ENCODE data around the gene FGF14.

FGF14 gene

DNA sequence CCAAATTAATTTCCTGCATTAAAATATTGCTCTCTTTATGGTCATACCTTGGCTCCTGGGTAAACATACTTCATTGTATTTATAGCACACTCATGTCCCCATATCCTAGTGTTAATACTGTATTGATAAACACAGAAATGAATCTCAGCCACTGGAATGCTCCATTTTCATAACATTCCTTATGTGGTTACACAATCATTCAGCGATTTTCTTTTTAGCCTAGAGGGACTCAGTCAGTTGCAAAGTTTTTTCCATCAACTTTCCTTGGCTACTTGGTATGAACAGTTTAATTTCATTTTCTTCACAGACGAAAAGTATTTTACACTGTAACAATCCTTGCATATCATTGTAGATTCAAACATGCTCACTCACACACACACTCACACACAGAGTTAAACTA is 471.5 kb downstream of the FGF14 start:
- no peak for DNase-seq (ENCODE audit: low read depth, low spot score)

GRCh38 chr13:101925731-101926130 is 476.1 kb downstream of the FGF14 start:
- DNase-seq (ENCODE audit: low read depth, low spot score) = no peak

GRCh38 chr13:101919541-101920181 is 482.2 kb downstream of the FGF14 start:
- no peak for DNase-seq (ENCODE audit: low read depth, low spot score)

DNA sequence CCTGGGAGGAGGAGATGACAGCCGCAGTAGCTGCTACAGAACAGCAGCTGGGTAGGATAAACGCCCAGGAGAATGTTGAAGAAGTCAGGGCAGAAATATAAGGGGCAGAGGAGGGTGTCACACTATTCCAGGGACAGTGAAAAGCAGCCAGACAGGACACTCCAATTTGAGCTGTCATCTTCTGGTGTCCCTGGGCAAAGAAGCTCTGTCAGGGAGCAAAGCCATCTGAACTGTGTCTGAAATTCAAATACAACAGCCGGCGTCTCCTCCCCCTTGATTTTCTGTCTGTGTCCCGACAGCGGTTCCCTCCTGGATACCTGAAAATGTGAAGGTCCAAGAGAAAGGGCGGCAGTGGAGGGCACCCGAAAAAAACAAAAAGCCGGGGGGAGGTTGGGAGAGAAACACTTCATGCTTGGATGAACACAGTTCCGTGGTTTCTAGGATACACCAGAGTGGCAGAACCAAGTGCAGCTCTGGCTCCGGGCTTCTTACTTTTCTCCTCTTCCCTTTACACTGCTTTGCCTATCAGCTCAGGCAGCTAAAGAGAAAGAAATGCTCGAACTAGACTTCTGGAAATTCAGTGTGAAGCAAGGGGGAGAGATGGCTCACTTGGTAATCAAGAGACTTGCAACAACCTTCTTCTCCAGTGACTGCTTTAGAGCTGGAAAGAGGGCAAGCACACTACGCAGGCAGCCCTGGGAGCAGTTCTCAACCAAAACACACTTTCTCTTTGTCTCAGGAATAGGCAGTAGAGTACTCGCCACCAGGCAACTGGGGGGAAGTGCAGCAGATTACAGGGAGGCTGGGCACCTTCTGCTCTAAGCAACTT is 483.8 kb downstream of the FGF14 start:
- no peak for DNase-seq (ENCODE audit: low read depth, low spot score)

- DNase-seq (ENCODE audit: low read depth, low spot score) = no peak
Measured at GRCh38 chr13:101917475-101917810, 484.4 kb downstream of the FGF14 start.

DNA sequence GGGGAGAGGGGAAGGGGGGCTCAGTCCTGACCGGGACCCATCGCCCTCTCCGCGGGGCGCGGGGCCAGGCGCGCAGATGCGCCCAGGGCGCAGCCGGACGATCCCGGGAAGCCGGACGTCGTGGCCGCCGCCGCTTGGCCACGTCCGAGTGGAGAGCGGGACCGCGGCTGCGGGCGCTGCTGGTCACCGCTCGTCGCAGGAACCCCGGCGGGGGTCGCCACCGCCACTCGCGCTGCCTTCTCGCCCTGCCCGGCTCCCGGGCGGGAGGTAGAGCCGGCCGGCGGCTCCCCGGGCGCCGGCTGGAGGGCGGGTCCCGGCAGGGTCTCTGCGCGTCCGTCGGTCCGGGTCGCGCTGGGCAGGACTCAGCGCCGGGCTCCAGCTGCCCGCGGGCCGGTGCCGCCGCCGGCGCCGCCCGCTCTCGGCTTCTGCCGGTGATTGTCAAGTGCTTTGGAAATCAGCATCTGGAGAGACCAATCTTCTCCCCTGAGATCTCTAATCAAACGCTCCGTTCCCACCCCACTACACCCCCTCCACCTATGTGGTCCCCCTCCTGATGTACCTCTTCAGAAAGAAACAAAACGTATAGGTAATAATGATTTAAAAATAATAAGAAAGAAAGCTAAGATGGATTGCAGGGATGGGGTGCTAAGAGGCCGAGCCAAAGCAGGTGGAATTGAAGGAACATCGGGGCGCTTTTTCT is 484.9 kb downstream of the FGF14 start:
- DNase-seq (ENCODE audit: low read depth, low spot score) = no peak

- DNase-seq (ENCODE audit: low read depth, low spot score) = no peak
Measured at GRCh38 chr13:101916108-101916774, 485.6 kb downstream of the FGF14 start.

DNA sequence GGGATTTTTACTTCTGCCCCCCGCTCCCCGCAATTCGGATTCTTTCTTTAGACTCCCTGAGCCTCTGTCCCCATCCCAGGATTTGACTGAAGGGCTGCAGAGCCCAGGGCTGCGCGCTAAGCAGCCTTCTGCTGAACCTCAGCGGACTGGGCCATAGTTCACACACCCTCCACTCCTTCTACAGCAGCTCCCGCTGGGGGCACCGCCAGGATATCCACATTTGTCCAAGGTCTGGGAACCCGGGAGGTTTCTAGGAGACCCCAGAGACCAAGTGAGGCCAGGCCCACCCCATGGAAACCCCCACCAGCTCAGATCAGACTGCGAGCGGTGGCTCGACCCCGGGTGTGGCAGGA is 486.1 kb downstream of the FGF14 start:
- DNase-seq (ENCODE audit: low read depth, low spot score) = no peak

DNA sequence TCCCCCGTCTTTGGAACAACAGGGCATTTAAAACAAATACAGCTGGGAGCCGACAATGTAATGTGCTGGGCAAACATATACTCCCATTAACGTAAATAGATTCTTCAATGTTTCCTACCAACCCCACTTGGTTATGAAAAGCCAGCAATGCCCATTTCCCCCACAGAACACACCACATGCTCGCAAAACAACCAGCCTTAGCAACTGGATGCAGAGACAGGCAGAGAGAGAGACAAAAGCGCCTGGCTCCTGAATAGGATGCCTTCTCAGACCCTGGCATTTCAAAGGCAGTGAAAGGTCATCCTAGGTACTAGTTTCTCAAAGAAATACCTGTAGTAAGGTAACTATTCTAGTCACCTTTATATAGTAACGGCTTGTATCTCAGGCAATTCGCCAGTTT is 486.5 kb downstream of the FGF14 start:
- no peak for DNase-seq (ENCODE audit: low read depth, low spot score)

- no peak for DNase-seq (ENCODE audit: low read depth, low spot score)
Measured at GRCh38 chr13:101911752-101912151, 490.1 kb downstream of the FGF14 start.

GRCh38 chr13:101903890-101904289 is 498.0 kb downstream of the FGF14 start:
- no peak for DNase-seq (ENCODE audit: low read depth, low spot score)

- no peak for DNase-seq (ENCODE audit: low read depth, low spot score)
Measured at GRCh38 chr13:101898676-101899075, 503.2 kb downstream of the FGF14 start.

- DNase-seq (ENCODE audit: low read depth, low spot score) = no peak
Measured at GRCh38 chr13:101896541-101896940, 505.3 kb downstream of the FGF14 start.

DNA sequence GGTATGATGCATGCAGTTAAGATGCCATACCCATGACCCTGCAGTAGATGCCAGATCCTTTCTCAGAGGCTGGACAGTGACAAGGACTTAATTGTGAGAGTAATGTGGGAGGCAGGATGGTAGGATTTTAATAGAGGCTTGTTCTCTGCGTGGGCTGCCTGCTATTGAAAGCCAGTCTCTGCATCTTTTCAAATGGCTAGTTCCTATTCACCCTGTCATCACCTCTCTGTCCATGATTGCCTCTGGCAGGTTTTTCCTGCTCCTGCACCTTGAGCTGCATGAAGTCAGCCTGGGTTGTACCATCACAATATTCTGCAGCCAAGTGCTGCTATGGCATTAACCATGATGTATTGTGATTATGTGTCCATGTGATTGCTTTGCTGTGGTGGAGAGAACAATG is 508.8 kb downstream of the FGF14 start:
- DNase-seq (ENCODE audit: low read depth, low spot score) = no peak

GRCh38 chr13:101892296-101892695 is 509.6 kb downstream of the FGF14 start:
- DNase-seq (ENCODE audit: low read depth, low spot score) = no peak

DNA sequence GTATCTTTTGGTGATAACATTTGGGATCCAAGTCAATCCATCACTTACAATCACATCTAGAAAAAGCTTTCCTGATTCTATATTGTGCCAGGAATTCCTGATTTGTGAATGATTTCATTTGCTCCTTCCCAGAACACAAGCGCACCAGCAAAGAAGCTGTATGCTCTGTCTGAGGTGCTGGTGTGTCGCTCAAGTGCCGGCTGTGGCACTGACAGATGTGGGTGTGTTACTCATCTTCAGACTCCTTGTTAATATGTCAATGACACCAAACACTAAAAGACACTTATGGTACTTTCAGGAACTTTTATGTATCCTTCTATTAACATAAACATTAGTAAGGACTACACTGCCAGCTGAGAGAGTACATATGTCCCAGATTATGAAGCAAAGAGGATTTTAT is 520.3 kb downstream of the FGF14 start:
- DNase-seq (ENCODE audit: low read depth, low spot score) = no peak

GRCh38 chr13:101880581-101880980 is 521.3 kb downstream of the FGF14 start:
- DNase-seq (ENCODE audit: low read depth, low spot score) = no peak

GRCh38 chr13:101876951-101877350 is 524.9 kb downstream of the FGF14 start:
- DNase-seq (ENCODE audit: low read depth, low spot score) = no peak

DNA sequence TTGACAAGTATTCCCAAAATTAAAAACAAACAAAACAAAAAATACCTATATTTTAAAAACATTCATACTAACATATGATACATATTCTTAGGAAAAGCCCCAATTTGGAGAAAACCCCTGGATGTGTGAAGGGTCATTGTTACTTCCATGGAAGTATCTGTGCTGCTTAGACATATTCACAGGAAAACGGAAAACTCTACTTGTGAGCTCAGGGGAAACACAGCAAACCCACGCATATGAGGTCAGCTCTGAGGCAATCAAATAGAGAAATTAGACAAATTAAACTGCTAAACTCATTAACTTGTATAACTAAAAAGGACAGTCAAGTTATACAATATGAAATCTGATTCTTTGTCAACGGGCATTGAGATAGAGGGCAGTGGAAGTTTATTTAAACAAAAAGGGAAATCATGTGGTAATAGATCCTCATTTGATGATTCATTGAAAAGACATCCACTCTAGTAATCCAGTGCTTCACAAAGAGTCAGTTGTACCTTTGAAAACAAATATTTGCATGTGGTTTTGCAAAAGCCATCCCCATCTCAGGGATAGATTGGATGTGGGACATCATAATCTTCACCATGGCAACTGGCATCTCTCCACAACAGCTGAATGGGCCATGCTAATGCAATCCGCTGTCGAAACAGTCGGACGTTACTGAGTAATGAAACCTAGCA is 526.0 kb downstream of the FGF14 start:
- DNase-seq (ENCODE audit: low read depth, low spot score) = no peak

- DNase-seq (ENCODE audit: low read depth, low spot score) = no peak
Measured at GRCh38 chr13:101875091-101875490, 526.8 kb downstream of the FGF14 start.

GRCh38 chr13:101869553-101869952 is 532.3 kb downstream of the FGF14 start:
- DNase-seq (ENCODE audit: low read depth, low spot score) = no peak

All from iPS DF 19.7 (cell line).